ENCODE measurements around the gene CRY2. TPM values are rescaled to one million over a fixed set of nuclear protein-coding genes. Genes with fewer than 3 reads are reported as not detected.

The CRY2 gene
- total and polyA plus RNA-seq, 10 of the 15 experiments (the other 5 are each of a cell fraction or from before 2014, with no cell fraction given), result 1.2 to 14.7 (median 8.1) TPM

DNA sequence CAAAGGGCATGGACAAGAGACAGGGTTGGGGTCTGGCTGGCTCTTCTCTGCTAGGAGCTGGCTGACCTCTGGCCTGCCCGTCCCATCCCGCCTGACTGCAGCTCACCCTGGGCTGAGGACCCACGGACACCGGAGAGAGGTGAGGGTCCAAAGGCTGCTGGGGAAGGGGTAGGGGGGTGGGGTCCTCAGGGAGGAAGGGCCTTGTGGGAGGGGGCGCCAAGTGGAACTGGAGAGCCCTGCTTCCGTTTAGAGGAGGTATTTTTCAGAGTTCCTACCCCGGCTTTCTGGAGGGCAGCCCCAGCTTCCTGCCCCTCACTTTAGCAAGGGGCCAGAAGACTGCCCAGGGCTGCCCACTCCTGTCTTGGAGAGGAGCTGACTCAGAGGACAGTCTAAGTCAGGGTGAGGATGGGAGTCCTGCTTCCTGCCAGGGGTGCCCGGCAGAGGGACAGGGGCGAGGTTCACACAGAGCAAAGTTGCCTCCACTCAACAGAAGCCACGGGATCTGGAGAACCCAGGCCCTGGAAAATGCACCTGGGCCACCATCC lies 82.3 kb downstream of the CRY2 start (continued):
- TF ChIP-seq, protein P1, sequence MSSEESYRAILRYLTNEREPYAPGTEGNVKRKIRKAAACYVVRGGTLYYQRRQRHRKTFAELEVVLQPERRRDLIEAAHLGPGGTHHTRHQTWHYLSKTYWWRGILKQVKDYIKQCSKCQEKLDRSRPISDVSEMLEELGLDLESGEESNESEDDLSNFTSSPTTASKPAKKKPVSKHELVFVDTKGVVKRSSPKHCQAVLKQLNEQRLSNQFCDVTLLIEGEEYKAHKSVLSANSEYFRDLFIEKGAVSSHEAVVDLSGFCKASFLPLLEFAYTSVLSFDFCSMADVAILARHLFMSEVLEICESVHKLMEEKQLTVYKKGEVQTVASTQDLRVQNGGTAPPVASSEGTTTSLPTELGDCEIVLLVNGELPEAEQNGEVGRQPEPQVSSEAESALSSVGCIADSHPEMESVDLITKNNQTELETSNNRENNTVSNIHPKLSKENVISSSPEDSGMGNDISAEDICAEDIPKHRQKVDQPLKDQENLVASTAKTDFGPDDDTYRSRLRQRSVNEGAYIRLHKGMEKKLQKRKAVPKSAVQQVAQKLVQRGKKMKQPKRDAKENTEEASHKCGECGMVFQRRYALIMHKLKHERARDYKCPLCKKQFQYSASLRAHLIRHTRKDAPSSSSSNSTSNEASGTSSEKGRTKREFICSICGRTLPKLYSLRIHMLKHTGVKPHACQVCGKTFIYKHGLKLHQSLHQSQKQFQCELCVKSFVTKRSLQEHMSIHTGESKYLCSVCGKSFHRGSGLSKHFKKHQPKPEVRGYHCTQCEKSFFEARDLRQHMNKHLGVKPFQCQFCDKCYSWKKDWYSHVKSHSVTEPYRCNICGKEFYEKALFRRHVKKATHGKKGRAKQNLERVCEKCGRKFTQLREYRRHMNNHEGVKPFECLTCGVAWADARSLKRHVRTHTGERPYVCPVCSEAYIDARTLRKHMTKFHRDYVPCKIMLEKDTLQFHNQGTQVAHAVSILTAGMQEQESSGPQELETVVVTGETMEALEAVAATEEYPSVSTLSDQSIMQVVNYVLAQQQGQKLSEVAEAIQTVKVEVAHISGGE (CRISPR knock-in tag; IDR thresholded peaks at IDR 0.05), result no peak
- TF ChIP-seq, protein P2, sequence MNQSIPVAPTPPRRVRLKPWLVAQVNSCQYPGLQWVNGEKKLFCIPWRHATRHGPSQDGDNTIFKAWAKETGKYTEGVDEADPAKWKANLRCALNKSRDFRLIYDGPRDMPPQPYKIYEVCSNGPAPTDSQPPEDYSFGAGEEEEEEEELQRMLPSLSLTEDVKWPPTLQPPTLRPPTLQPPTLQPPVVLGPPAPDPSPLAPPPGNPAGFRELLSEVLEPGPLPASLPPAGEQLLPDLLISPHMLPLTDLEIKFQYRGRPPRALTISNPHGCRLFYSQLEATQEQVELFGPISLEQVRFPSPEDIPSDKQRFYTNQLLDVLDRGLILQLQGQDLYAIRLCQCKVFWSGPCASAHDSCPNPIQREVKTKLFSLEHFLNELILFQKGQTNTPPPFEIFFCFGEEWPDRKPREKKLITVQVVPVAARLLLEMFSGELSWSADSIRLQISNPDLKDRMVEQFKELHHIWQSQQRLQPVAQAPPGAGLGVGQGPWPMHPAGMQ (IDR thresholded peaks at IDR 0.05; ENCODE audit: borderline replicate concordance), result no peak
- TF ChIP-seq ETV6 (conservative IDR thresholded peaks at IDR 0.05 in 1 of 2, IDR thresholded peaks at IDR 0.05 in 1 of 2; ENCODE audit: borderline replicate concordance in 1 of 2, low read depth in 1 of 2) (no peak), ZSCAN29 (IDR thresholded peaks at IDR 0.05) (no peak), EED (IDR thresholded peaks at IDR 0.05; ENCODE audit: low read depth) (no peak), SUPT20H (IDR thresholded peaks at IDR 0.05; ENCODE audit: borderline replicate concordance, control insufficient read depth, low read depth, low read length) (no peak), MXI1 (IDR thresholded peaks at IDR 0.05; ENCODE audit: low read depth, low read length) (no peak), JUNB (IDR thresholded peaks at IDR 0.05) (no peak), YBX1 (IDR thresholded peaks at IDR 0.05) (no peak)
- TF ChIP-seq, protein P3, sequence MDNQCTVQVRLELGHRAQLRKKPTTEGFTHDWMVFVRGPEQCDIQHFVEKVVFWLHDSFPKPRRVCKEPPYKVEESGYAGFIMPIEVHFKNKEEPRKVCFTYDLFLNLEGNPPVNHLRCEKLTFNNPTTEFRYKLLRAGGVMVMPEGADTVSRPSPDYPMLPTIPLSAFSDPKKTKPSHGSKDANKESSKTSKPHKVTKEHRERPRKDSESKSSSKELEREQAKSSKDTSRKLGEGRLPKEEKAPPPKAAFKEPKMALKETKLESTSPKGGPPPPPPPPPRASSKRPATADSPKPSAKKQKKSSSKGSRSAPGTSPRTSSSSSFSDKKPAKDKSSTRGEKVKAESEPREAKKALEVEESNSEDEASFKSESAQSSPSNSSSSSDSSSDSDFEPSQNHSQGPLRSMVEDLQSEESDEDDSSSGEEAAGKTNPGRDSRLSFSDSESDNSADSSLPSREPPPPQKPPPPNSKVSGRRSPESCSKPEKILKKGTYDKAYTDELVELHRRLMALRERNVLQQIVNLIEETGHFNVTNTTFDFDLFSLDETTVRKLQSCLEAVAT (IDR thresholded peaks at IDR 0.05), result no peak
- TF ChIP-seq, protein P4, sequence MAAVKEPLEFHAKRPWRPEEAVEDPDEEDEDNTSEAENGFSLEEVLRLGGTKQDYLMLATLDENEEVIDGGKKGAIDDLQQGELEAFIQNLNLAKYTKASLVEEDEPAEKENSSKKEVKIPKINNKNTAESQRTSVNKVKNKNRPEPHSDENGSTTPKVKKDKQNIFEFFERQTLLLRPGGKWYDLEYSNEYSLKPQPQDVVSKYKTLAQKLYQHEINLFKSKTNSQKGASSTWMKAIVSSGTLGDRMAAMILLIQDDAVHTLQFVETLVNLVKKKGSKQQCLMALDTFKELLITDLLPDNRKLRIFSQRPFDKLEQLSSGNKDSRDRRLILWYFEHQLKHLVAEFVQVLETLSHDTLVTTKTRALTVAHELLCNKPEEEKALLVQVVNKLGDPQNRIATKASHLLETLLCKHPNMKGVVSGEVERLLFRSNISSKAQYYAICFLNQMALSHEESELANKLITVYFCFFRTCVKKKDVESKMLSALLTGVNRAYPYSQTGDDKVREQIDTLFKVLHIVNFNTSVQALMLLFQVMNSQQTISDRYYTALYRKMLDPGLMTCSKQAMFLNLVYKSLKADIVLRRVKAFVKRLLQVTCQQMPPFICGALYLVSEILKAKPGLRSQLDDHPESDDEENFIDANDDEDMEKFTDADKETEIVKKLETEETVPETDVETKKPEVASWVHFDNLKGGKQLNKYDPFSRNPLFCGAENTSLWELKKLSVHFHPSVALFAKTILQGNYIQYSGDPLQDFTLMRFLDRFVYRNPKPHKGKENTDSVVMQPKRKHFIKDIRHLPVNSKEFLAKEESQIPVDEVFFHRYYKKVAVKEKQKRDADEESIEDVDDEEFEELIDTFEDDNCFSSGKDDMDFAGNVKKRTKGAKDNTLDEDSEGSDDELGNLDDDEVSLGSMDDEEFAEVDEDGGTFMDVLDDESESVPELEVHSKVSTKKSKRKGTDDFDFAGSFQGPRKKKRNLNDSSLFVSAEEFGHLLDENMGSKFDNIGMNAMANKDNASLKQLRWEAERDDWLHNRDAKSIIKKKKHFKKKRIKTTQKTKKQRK (IDR thresholded peaks at IDR 0.05; ENCODE audit: low read depth, low read length), result no peak

All from GM12878 (cell line).